PC-3 (cell line): ENCODE results near the gene PSMD1.

ENCODE experiments used
- EZH2 ChIP-seq: fragments of 300-600 bp; sonication (generic); IDR thresholded peaks from one replicate; pipeline ENCODE4 v1.6.1; 2017; ENCODE audit warnings: antibody characterized with exemption, mild to moderate bottlenecking, low read length; ENCODE audit not compliant: unreplicated experiment
- EZH2phosphoT487 ChIP-seq: fragments of 300-600 bp; sonication (generic); IDR thresholded peaks from 2 replicates; pipeline ENCODE4 v1.6.1; 2018; ENCODE audit warnings: mild to moderate bottlenecking, antibody characterized with exemption, low read length, borderline replicate concordance
- TF ChIP-seq, protein P1 (sequence below): fragments of 300-600 bp; sonication (generic); conservative IDR thresholded peaks from 2 replicates; pipeline ENCODE4 v1.5.1; 2017; ENCODE audit warnings: antibody characterized with exemption, low read depth, mild to moderate bottlenecking, low read length

DNA sequence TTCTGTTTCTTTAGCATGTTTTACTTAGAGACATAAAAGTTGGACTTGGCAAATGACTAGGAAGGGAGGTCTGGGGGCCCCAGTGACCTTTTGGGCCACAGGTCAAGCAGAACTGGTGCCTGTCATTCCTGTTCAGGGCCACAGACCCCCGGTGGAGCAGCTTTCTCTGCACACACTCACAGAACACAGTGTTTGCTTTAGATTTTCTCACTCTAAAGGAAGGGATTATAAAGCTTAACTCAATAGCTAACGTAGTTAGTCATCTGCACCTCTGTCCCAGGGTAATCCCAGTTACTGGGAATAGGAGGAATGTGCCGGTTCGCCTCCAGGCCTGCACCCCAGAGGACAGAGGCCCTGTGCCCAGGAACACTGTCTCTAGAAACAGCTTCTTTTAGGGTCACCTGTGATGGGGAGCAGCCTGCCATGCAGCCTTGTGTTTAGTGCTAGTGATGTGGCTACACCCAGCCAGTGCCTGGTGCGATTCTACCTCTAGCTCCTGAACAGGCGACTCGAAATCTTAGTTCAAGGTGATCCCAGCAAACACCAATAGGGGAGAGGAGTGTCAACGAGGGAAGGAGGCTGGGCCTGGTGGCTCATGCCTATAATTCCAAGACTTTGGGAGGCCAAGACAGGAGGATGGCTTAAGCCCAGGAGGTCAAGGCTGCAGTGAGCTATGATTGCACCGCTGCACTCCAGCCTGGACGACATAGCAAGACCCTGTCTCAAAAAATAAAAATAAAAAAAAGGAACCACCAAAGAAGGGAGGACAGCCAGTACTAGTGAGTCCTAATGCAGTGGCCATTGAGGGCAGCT, 49.2 kb upstream of the PSMD1 start:
- TF ChIP-seq, protein P1, sequence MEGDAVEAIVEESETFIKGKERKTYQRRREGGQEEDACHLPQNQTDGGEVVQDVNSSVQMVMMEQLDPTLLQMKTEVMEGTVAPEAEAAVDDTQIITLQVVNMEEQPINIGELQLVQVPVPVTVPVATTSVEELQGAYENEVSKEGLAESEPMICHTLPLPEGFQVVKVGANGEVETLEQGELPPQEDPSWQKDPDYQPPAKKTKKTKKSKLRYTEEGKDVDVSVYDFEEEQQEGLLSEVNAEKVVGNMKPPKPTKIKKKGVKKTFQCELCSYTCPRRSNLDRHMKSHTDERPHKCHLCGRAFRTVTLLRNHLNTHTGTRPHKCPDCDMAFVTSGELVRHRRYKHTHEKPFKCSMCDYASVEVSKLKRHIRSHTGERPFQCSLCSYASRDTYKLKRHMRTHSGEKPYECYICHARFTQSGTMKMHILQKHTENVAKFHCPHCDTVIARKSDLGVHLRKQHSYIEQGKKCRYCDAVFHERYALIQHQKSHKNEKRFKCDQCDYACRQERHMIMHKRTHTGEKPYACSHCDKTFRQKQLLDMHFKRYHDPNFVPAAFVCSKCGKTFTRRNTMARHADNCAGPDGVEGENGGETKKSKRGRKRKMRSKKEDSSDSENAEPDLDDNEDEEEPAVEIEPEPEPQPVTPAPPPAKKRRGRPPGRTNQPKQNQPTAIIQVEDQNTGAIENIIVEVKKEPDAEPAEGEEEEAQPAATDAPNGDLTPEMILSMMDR = no peak
- TF ChIP-seq EZH2 = no peak
- no peak for TF ChIP-seq EZH2phosphoT487
